NCI-H1694 (cell line): ENCODE data around the gene GPATCH2L.
A peak's percentile ranks its signal among the peaks of the same experiment; 100 is the strongest.

Source experiments
- DNase-seq: peaks from one replicate; lab custom pipeline; 2025; lab: John Stamatoyannopoulos, UW

The GPATCH2L gene

GRCh38 chr14:76136476-76137110 lies 15.1 kb upstream of the GPATCH2L start:
- DNase-seq: no peak

- DNase-seq: no peak
Observed at GRCh38 chr14:76138119-76138757, 13.5 kb upstream of the GPATCH2L start.

- DNase-seq: no peak
Observed at GRCh38 chr14:76138758-76139723, 12.7 kb upstream of the GPATCH2L start.

- no peak for DNase-seq
Observed at GRCh38 chr14:76143642-76144041, 8.1 kb upstream of the GPATCH2L start.

GRCh38 chr14:76146976-76147375 lies 4.7 kb upstream of the GPATCH2L start:
- DNase-seq: no peak

GRCh38 chr14:76149196-76149595 lies 2.5 kb upstream of the GPATCH2L start:
- no peak for DNase-seq

GRCh38 chr14:76152333-76152681 lies 585 bp downstream of the GPATCH2L start:
- DNase-seq: no peak

GRCh38 chr14:76153919-76154318 lies 2.2 kb downstream of the GPATCH2L start:
- no peak for DNase-seq

GRCh38 chr14:76154539-76155126 lies 2.9 kb downstream of the GPATCH2L start:
- no peak for DNase-seq

- no peak for DNase-seq
Observed at GRCh38 chr14:76163668-76164363, 12.1 kb downstream of the GPATCH2L start.

- DNase-seq: no peak
Observed at GRCh38 chr14:76168531-76168930, 16.8 kb downstream of the GPATCH2L start.

- DNase-seq: peak; percentile 29
Observed at GRCh38 chr14:76169776-76170175, 18.1 kb downstream of the GPATCH2L start.

- no peak for DNase-seq
Observed at GRCh38 chr14:76174982-76175381, 23.3 kb downstream of the GPATCH2L start.

GRCh38 chr14:76175942-76176341 lies 24.2 kb downstream of the GPATCH2L start:
- no peak for DNase-seq

- peak; percentile 59 for DNase-seq
Observed at GRCh38 chr14:76181546-76181945, 29.8 kb downstream of the GPATCH2L start.

- DNase-seq: no peak
Observed at GRCh38 chr14:76186308-76187027, 34.7 kb downstream of the GPATCH2L start.

- DNase-seq: no peak
Observed at GRCh38 chr14:76191297-76191696, 39.6 kb downstream of the GPATCH2L start.

- DNase-seq: no peak
Observed at GRCh38 chr14:76193696-76194095, 42.0 kb downstream of the GPATCH2L start.

GRCh38 chr14:76194327-76194726 lies 42.6 kb downstream of the GPATCH2L start:
- DNase-seq: no peak

GRCh38 chr14:76195003-76195402 lies 43.3 kb downstream of the GPATCH2L start:
- DNase-seq: no peak
